HPDE6-E6E7 (cell line): Measurements from ENCODE around the gene CSNK1E.

Source experiments
- DNase-seq: peaks from one replicate; pipeline ENCODE4 v3.0.0; 2011; ENCODE audit warnings: missing footprints; ENCODE audit errors: extremely low spot score

The CSNK1E gene

GRCh38 chr22:38327805-38328204 lies 10.6 kb upstream of the CSNK1E start:
- DNase-seq, result peak; percentile 73

- DNase-seq, result no peak
Measured at GRCh38 chr22:38327396-38327795, 10.2 kb upstream of the CSNK1E start.

GRCh38 chr22:38325587-38325986 lies 8.4 kb upstream of the CSNK1E start:
- no peak for DNase-seq

GRCh38 chr22:38320605-38321402 lies 3.6 kb upstream of the CSNK1E start:
- DNase-seq, result no peak

GRCh38 chr22:38318792-38319773 lies 1.9 kb upstream of the CSNK1E start:
- no peak for DNase-seq

GRCh38 chr22:38317995-38318715 lies 922 bp upstream of the CSNK1E start:
- DNase-seq, result peak; percentile 94

- DNase-seq, result no peak
Measured at GRCh38 chr22:38316364-38317121, 690 bp downstream of the CSNK1E start.

- DNase-seq, result no peak
Measured at GRCh38 chr22:38315823-38316363, 1.3 kb downstream of the CSNK1E start.

- DNase-seq, result no peak
Measured at GRCh38 chr22:38314933-38315822, 2.1 kb downstream of the CSNK1E start.

- no peak for DNase-seq
Measured at GRCh38 chr22:38314051-38314932, 2.9 kb downstream of the CSNK1E start.

GRCh38 chr22:38313384-38313955 lies 3.8 kb downstream of the CSNK1E start:
- DNase-seq, result no peak

- DNase-seq, result no peak
Measured at GRCh38 chr22:38312261-38312800, 4.9 kb downstream of the CSNK1E start.

GRCh38 chr22:38311323-38311620 lies 6.0 kb downstream of the CSNK1E start:
- no peak for DNase-seq

- DNase-seq, result no peak
Measured at GRCh38 chr22:38310518-38311322, 6.5 kb downstream of the CSNK1E start.

GRCh38 chr22:38309614-38310517 lies 7.4 kb downstream of the CSNK1E start:
- no peak for DNase-seq

GRCh38 chr22:38308791-38309498 lies 8.3 kb downstream of the CSNK1E start:
- no peak for DNase-seq
